GM18499 (cell line): ENCODE results near the gene ZNF619.
"Not testable (repeated sequence)": the region's sequence is repeated elsewhere in the genome, so short reads cannot be mapped to it uniquely, and the experiment has no call there.

Experiments
- ATAC-seq: cut with Tn5 transposase; IDR thresholded peaks from one replicate; pipeline ENCODE4 v1.9.1; 2021; ENCODE audit warnings: moderate number of reproducible peaks; ENCODE audit not compliant: insufficient read depth, unreplicated experiment

The ZNF619 gene

DNA sequence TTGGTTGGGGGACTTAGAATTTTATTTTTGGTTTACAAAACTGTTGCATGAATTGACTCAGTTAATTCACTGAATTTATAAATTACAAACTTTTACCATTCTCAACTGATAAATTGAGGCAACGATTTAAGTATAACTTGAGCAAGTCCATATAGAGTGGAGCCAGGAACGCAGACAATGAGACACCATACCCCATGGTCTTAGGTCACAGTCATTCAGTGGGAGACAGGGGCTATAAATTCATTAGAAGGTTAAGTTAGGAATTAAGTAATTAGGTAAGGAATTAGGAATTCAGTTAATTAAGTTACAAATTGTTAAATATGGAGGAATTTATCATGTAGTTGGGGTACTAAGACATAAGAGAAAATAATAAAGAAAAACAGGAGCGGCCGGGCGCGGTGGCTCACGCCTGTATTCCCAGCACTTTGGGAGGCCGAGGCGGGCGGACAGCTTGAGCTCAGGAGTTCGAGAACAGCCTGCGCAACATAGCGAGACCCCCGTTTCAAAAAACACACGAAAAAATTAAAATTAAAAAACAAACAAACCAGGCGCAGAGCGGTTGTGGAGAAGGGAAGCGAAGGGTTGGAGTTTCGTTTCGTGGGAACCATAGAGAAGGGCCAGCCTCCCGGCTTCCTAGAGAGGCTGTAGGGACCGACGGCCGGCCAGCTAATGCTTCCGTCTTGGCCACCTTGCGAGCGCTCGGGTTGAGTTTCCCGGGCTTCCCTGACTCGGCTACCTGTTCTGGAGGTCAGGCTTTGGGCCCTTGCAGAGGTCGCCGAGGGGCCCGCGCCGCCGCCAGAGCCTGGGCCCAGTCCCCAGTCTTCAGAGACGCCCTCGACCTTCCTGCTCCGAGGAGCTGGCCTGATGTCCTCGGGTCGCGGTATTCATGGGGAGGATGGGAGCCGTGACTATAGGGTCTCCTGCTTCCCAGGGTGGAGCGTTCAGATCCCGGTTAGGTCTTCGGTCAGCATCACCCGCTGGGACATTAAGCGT lies at the start of gene ZNF619:
Gene ZNF619 (plus strand): TSS at position 645 of the 993 bp plus-strand sequence. CDS start 858 bp downstream, outside the sequence.
- no peak for ATAC-seq

DNA sequence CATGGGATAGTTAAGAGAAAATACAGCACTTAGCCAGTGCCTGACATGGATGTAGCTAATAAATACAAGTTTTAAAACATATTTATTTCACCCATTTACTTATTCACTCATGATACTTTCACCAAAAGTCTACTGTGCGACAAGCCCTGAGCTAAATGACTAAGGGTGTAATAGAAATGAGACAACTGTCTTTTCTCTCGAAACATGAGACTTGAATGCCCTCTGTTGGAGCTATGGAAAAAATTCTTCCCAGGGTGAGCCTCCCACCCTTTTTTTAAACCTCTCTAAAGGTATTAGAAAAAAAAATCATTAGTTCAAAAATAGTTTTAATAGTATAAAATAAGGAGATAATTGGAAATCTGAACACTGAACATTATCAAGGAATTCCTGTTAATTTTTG lies 44.1 kb upstream of the ZNF619 start:
- ATAC-seq: no peak

DNA sequence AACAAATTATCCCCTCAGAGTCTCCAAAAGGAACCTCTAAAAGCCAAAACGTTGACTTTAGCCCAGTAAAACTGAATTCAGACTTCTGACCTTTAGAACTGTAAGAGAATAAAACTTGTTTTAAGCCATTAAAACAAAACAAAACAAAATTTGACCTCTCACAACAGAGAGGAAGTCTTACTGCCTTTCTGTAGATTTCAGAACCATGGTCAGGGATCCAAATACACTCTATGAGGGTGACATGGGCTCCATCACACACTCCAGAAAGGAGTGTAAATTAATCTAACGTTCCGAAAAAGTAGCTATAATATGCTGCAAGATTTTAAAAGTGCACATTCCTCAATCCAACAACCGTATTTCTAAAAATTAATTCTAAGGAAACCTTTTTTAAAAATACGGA lies 39.0 kb upstream of the ZNF619 start:
- ATAC-seq: no peak

DNA sequence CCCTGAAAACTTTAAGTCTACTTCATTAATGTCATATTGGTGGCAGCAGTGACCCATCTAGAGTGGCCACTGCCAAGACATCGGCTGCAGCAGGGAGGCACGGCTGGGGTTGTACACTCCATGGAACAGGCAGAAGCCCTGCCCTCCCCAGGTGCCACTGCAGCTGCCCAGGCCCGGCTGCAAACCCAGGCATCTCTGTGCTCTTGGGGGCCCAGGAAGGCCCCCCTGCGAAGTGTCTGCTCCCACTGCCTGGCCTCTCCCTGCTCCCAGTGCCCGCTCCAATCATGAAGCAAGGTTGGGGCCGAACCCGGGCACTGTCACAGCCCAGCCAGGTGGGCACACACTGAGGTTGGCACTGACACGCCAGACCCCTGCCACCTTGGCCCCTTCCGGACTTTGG lies 31.9 kb upstream of the ZNF619 start:
- no peak for ATAC-seq

DNA sequence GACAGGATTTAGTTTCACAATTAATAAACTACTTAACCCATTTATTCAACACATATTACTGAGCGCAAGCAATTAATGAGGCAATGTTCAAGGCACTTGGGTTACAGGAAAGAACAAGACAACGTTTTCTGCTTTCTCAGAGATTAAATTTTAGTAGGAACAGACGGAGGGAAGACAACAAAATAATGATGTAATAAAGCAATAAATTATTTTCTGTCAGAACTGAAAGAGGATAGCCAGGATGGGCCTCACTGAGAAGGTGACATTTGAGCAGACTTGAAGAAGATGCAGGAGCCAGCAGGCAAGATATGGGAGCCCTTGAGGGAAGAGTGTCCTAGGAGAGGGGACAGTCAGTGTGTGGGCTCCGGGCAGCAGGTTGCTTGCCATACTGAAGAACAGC lies 31.0 kb upstream of the ZNF619 start:
- ATAC-seq: no peak

DNA sequence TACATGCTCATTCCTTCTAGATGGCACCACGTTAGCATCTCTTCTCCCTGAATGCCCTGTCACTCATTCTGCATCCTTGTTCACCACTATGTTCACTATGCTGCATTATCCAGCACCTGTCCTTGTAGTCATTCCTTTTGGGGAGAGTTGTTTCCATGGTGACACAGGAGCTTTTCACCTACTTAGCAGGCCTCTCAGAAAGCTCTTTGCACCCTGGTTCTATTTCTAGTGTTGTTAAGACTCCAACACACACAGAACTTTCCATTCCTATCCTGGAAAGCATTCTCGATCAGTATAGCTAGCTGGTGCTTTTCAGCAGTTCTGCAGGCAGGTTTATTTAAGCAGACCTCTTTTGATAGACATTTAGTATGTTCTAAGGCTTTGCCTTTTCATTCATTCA lies 26.5 kb upstream of the ZNF619 start:
- no peak for ATAC-seq

DNA sequence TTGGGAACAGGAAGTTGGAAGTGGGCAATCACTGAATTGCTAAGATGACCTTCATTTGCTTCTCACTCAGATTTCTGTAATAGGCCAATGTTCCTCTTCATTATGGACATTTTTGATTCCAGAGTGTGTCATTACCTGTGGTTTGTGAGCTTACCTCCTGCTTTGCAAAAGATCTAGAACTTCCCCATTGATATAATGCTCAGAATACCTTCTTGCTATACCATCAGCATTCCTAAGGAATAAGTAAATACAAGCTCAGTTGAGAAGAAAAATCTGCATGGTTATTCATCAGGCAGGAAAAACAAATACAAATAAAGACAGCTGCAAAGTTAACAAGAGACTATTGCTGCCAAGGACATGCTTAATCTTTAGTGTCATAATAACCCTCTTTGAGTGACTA lies 25.4 kb upstream of the ZNF619 start:
- ATAC-seq: no peak

DNA sequence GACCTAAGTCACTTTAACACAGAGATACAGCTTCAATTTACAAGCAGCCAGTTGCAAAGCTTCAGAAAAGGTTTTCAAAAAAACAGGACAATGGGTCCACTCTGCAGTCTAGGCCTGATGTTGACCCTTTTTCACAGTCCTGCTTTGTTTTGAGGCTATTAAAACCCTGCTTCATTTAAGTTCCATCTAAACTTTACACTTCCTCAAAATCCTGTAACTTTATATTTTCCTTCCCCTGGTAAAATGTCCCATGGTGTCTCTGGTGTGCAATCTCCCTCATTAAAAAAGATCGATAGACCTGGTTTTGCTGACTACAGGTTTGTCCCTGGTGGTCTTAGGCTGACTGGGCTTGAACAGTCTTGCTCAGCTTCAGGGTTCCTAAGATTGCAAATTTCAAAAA lies 24.9 kb upstream of the ZNF619 start:
- no peak for ATAC-seq

DNA sequence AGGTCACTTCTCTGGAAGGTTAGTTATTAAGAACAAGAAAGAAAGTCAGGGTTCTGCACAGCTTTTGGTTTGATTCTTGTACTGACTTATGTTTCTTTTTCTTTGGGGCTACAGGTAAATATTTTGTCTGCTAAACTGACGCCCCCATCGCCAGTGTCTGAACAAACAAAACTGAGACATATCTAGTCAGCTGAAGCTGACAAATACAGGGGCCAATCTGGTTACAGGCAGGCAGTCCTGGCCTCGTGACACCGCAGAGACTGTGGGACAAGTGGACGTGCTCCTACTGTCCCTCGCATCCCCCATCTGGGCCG lies 24.4 kb upstream of the ZNF619 start:
- no peak for ATAC-seq

DNA sequence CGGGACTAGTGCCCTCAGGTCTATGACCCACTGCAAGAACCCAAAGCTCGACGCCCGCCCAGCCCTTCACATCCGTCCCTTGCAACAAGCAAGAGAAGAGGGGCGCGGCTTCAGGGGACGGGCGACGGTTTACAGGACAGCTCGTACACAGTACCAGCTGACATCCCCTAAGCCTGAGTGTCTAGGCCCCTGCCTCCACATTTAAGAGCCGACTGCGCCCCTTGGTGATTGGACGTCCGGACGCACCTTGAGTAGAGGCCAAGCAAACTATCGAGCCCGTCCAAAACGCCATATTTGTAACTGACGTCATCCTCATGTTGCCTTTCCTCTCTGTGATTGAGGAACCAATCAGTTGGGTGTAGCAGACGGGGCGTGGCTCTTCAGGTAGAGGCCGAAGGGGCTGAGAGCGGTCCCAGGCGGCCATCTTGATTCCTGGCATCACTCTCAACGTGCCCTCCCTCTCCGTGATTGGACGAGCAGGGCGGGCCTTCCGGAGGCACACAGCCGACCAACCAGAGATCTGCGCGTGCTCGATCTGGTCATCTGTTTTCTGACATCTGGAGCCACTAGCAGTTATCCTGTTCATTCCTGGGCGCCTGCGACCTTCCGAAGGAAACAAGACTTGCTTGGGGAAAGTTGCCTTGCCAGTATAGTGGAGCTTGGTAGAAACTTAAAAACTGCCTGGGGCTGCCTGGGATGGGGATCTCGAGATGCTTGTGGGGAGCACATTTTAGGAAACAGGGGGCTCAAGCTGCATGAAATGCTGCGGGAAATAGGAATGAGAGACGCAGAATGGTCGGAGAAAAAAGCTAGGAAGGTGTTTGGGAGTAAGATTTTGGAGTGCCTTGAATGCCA lies 23.8 kb upstream of the ZNF619 start:
- peak; percentile 90 for ATAC-seq

DNA sequence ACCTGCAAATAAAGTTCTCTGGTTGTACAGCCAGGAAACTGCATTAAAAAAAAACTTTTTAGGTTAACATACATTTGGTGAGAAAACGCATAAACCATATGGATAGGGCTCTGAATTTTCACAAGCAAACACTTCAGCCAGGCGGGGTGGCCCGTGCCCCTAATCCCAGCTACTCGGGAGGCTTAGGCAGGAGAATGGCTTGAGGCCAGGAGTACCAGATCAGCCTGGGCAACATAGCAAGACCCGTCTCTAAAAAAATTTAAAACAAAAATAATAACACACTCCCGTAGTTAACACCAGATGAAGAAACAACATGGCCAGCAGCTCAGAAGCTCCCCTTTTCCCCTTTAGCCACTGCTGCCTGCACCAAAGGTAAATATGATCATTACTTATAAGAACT lies 23.0 kb upstream of the ZNF619 start:
- ATAC-seq: no peak

DNA sequence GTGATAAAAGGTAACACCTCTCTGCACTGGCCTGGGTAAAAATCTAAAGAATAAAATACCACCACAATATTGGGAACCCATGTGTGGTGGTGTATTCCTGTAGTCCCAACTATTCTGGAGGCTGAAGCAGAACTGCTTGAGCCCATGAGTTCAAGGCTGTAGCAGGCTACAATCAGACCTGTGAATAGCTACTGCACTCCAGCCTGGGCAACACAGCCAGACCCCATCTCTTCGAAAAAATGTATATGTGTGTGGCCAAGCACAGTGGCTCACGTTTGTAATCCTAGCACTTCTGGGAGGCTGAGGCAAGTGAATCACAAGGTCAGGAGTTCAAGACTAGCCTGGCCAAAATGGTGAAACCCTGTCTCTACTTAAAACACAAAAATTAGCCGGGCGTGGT lies 21.6 kb upstream of the ZNF619 start:
- ATAC-seq: no peak

DNA sequence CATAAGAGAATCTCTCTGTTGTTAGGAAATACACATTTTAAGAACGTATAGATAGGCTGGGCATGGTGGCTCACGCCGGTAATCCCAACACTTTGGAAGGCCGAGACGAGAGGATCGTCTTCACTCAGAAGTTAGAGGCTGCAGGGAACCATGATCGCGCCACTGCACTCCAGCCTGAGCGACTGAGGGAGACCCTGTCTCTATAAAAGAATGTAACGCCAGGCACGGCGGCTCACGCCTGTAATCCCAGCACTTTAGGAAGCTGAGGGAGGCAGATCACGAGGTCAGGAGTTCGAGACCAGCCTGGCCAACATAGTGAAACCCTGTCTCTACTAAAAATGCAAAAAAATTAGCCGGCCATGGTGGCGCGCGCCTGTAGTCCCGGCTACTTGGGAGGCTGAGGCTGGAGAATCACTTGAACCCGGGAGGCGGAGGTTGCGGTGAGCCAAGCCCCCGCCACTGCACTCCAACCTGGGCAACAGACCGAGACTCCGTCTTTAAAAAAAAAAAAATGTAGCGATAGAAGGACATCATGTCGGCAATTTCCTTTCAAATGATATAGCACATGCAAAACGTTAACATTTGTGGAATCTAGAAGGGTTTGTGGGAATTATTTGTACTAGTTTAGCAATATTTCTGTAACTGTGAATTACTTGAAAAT lies 20.5 kb upstream of the ZNF619 start:
- ATAC-seq: no peak

DNA sequence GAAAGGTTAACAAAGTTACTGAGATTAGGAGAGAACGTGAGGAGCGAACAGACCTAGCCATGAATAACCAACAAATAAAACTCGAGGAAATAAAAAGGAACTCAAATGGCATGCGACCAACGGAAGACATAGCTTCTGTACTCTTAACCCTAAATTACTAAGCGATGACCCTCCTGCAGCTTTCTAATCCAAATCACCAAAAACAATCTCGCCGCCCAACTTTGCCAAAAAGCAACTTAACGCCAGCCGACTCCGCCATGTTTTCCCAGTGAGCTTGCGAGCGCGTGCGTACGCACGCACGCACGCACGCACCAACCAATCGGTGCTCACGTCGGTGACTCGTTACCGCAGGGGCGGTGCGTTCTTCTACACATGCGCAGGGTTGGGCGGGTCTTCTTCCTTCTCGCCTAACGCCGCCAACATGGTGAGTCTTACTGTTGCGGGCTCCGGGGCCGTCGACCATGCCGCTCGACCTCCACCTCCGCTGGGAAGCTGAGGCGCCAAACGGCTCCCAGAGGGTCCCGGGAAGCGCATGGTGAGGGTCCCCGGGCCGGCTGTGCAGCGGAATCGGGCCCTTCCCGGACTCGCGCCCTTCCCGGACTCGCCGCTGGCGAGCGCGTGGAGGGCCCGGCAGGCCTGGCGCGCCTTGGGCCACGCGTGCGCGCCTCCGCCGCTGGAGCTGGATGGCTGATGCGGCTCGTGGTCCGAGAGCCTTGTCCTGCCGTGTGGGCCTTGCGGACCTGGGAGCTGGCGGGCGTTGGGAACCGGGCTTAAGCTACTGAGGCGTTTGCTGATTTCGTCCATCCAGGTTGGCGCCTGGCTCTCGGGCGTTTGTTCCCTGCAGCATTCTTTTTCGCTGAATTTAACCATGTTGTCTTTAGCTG lies 19.7 kb upstream of the ZNF619 start, which contains the start of gene RPL14:
Gene RPL14 (plus strand): TSS at position 400 of the 884 bp plus-strand sequence. CDS start 133 bp downstream, at position 533.
- ATAC-seq: peak; percentile 39

DNA sequence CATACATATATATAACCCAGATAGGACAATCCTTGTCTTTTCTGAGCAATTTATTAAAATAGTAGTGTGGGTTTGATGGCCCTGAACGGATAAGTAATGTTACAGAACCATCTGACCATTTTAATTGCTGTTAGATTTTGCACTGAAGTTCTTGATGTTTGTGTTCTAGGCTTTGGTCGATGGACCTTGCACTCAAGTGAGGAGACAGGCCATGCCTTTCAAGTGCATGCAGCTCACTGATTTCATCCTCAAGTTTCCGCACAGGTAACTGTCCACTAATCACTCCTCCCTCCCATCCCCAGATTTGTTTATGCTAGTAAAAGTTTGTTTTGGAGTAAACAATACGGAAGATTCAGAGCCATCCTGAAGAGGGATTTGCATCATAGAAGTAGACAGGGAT lies 18.4 kb upstream of the ZNF619 start:
- ATAC-seq: no peak

DNA sequence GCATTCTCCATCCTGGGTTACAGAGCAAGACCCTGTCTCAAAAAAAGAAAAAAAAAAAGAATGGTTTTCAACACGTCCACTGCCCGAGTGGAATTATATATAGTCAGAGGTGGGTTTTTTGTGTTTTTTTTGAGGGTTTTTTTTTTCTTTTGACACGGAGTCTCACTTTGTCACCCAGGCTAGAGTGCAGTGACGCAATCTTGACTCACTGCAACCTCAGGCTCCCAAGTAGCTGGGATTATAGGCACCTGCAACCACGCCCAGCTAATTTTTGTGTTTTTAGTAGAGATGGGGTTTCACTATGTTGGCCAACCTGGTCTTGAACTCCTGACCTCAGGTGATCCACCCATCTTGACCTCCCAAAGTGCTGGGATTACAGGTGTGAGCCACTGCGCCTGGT lies 16.4 kb upstream of the ZNF619 start:
- ATAC-seq: not testable (repeated sequence)

DNA sequence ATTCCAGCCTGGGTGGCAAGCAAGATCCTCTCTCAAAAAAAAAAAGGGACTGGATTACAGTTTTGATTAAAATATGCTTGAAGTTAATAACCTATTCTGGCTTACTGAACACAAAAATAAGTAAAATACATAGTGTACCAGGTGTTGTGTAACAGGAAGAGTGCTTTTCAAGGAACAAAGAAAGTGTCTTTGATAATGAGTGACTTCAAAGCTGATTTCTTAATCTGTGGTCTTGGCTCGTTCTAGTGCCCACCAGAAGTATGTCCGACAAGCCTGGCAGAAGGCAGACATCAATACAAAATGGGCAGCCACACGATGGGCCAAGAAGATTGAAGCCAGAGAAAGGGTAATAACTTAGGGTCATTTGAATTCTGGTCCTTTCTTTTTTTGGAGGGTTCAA lies 15.8 kb upstream of the ZNF619 start:
- ATAC-seq: no peak

DNA sequence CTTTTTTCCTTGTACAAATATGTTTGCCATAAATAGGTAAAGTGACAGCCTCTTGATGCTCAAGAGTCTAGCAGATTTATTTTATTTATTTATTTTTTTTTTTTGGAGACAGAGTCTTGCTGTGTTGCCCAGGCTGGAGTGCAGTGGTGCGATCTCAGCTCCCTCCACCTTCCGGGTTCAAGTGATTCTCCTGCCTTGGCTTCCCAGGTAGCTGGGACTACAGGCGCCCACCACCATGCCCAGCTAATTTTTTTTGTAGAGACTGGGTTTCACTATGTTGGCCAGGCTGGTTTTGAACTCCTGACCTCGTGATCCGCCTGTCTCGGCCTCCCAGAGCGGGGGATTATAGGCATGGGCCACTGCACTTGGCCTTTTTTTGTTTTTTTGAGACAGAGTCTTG lies 14.1 kb upstream of the ZNF619 start:
- ATAC-seq: not testable (repeated sequence)

DNA sequence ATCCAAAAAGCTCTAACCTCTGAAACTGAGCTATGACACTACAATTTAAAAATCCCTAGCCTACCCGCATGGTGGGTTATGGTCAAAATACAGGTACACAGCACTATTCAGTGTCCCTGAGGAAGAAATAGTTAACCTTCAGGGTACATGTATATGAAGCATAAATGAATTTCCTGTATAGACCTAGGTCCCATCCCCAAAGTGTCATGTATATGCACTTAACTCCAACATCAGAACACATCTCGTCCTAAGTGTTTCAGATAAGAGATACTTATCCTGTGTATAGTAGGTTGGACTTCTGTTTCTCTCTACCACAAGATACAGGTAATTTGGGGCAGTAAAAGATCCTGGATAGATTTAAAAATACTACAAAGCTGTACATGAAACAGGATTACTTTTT lies 13.3 kb upstream of the ZNF619 start:
- ATAC-seq: no peak
